GM12878 (cell line): ENCODE measurements around the gene CELF2. TPM values are rescaled to one million over a fixed set of nuclear protein-coding genes. Genes with fewer than 3 reads are reported as not detected.

ENCODE experiments used
- ATAC-seq: fragments of 200-7000 bp; cut with Tn5 transposase; 3 replicates; pipeline ENCODE4 v1.9.1; 2020; ENCODE audit warnings: mild to moderate bottlenecking, moderate library complexity
- BruUV-seq: library from RNA; stranded (reverse); fragments of 400-500 nt; replicated peaks from 2 replicates; lab custom pipeline; 2021; lab: Mats Ljungman, UMichigan
- CTCF ChIA-PET: fragments of 300-600 bp; sonication (Branson Sonifier 250); formaldehyde crosslinking; extraction: SDS; loops from one replicate; lab custom pipeline; 2021; ENCODE audit warnings: inconsistent platforms; lab: Yijun Ruan, JAX
- POLR2A ChIA-PET: fragments of 350-600 bp; formaldehyde crosslinking; extraction: SDS; loops from one replicate; lab custom pipeline; 2021; ENCODE audit warnings: inconsistent platforms; lab: Charles Lee
- RAD21 ChIA-PET: fragments of 300-600 bp; sonication (Branson Sonifier 250); formaldehyde crosslinking; loops from one replicate; lab custom pipeline; 2023; ENCODE audit warnings: antibody characterized with exemption; ENCODE audit not compliant: unreplicated experiment; lab: Charles Lee
- SMC1A ChIA-PET: fragments of 300-600 bp; sonication (Branson Sonifier 250); formaldehyde crosslinking; loops from one replicate; lab custom pipeline; 2023; ENCODE audit not compliant: unreplicated experiment, uncharacterized antibody; lab: Charles Lee
- DNase-seq: peaks from one replicate; pipeline ENCODE4 v3.0.0-alpha.2; 2011; ENCODE audit warnings: low read depth, low spot score
- FAIRE-seq: peaks from 3 replicates; lab custom pipeline; 2011; peaks lifted over from hg19 to GRCh38; lab: Jason Lieb, UNC
- H2AFZ ChIP-seq: 2 replicates; pipeline ENCODE4 v1.6.0; 2011; ENCODE audit warnings: low read depth, low read length, control low read depth; ENCODE audit not compliant: control insufficient read depth
- H3K27ac ChIP-seq: 2 replicates; pipeline ENCODE4 v1.5.1; 2011; ENCODE audit warnings: control low read depth; ENCODE audit not compliant: control insufficient read depth, insufficient read depth
- H3K27me3 ChIP-seq, 2 experiments: replicated peaks in 1 of 2; 2 replicates each; pipeline versions ENCODE4 v1.6.0 to v1.6.1; 2011; ENCODE audit warnings: low read length in 1 of 2; ENCODE audit not compliant: control insufficient read depth in 2 of 2, insufficient read depth in 2 of 2
- H3K36me3 ChIP-seq, 2 experiments: 2 replicates each; pipeline ENCODE4 v1.5.1; 2011; ENCODE audit warnings: low read length in 1 of 2; ENCODE audit not compliant: control insufficient read depth in 2 of 2, insufficient read depth in 2 of 2
- H3K4me1 ChIP-seq: 2 replicates; pipeline ENCODE4 v1.6.1; 2011; ENCODE audit warnings: mild to moderate bottlenecking, low read length, moderate library complexity, mixed read lengths; ENCODE audit not compliant: control insufficient read depth, insufficient read depth
- H3K4me2 ChIP-seq: 2 replicates; pipeline ENCODE4 v1.6.0; 2011; ENCODE audit warnings: control low read depth; ENCODE audit not compliant: control insufficient read depth, insufficient read depth
- H3K4me3 ChIP-seq: fragments of 200-600 bp; sonication (generic); 2 replicates; pipeline ENCODE4 v1.5.1; 2016
- H3K79me2 ChIP-seq: 2 replicates; pipeline ENCODE4 v1.6.0; 2011; ENCODE audit warnings: low read length; ENCODE audit not compliant: control insufficient read depth, insufficient read depth
- H3K9ac ChIP-seq: 2 replicates; pipeline ENCODE4 v1.8.0; 2011; ENCODE audit warnings: low read length, control low read depth, mixed read lengths; ENCODE audit not compliant: control insufficient read depth, insufficient read depth
- H3K9me3 ChIP-seq: replicated peaks from 3 replicates; pipeline ENCODE4 v1.5.1; 2011; ENCODE audit warnings: mild to moderate bottlenecking, low read length; ENCODE audit not compliant: control insufficient read depth, insufficient read depth
- H4K20me1 ChIP-seq: 2 replicates; pipeline ENCODE4 v1.6.0; 2011; ENCODE audit not compliant: control insufficient read depth, insufficient read depth
- BMI1 ChIP-seq: fragments of 450-650 bp; IDR thresholded peaks from 2 replicates; pipeline ENCODE4 v1.6.1; 2016; ENCODE audit warnings: mild to moderate bottlenecking, moderate library complexity, borderline replicate concordance
- CEBPZ ChIP-seq: fragments of 150-350 bp; IDR thresholded peaks from 2 replicates; pipeline ENCODE4 v1.6.1; 2016; ENCODE audit warnings: low read depth, low read length
- HDGF ChIP-seq: fragments of 450-650 bp; IDR thresholded peaks from 2 replicates; pipeline ENCODE4 v1.6.1; 2016; ENCODE audit warnings: antibody characterized with exemption
- IKZF2 ChIP-seq, 2 experiments: fragments of 450-650 bp; IDR thresholded peaks; 2 replicates each; pipeline ENCODE4 v1.6.1; 2017; ENCODE audit warnings: mild to moderate bottlenecking in 2 of 2, moderate library complexity in 2 of 2
- NRF1 ChIP-seq: conservative IDR thresholded peaks from 2 replicates; pipeline ENCODE4 v1.6.1; 2011; ENCODE audit warnings: mild to moderate bottlenecking, low read depth, low read length, improper control_type of control experiment
- POLR2A ChIP-seq: IDR thresholded peaks from 2 replicates; pipeline ENCODE4 v1.6.1; 2011; ENCODE audit warnings: low read depth, mild to moderate bottlenecking, low read length
- POU2F2 ChIP-seq: IDR thresholded peaks from 3 replicates; pipeline ENCODE4 v1.6.1; 2011; ENCODE audit warnings: low read depth, mild to moderate bottlenecking, low read length, borderline replicate concordance
- RBBP5 ChIP-seq: fragments of 200-600 bp; sonication (generic); conservative IDR thresholded peaks from 2 replicates; pipeline ENCODE4 v1.6.1; 2016
- RFX5 ChIP-seq: IDR thresholded peaks from 2 replicates; pipeline ENCODE4 v1.6.1; 2011; ENCODE audit warnings: low read depth, low read length, improper control_type of control experiment
- SMARCA5 ChIP-seq: fragments of 450-650 bp; IDR thresholded peaks from 2 replicates; pipeline ENCODE4 v1.6.1; 2017; ENCODE audit warnings: mild to moderate bottlenecking
- SUPT20H ChIP-seq: IDR thresholded peaks from 2 replicates; pipeline ENCODE4 v1.6.1; 2011; ENCODE audit warnings: low read depth, mild to moderate bottlenecking, low read length, moderate library complexity, borderline replicate concordance; ENCODE audit not compliant: control insufficient read depth
- SUZ12 ChIP-seq: fragments of 200-600 bp; sonication (generic); IDR thresholded peaks from one replicate; pipeline ENCODE4 v1.6.1; 2018; ENCODE audit warnings: antibody characterized with exemption, mild to moderate bottlenecking; ENCODE audit not compliant: unreplicated experiment
- WRNIP1 ChIP-seq: IDR thresholded peaks from 2 replicates; pipeline ENCODE4 v1.6.1; 2011; ENCODE audit warnings: low read depth, low read length, improper control_type of control experiment, borderline replicate concordance
- ZNF207 ChIP-seq: fragments of 450-650 bp; IDR thresholded peaks from 2 replicates; pipeline ENCODE4 v1.6.1; 2014; ENCODE audit warnings: antibody characterized with exemption, mild to moderate bottlenecking, borderline replicate concordance
- WGBS: methylation state at CpG from one replicate; pipeline ENCODE4 v1.1.6; 2016; ENCODE audit warnings: low lambda C conversion rate; ENCODE audit not compliant: insufficient replicate concordance, insufficient coverage; ENCODE audit errors: missing lambda C conversion rate; 5-methylcytosine and 5-hydroxymethylcytosine counted together
- in situ Hi-C: fragments of 300-500 bp; cut with MboI; formaldehyde crosslinking; loops from 9 replicates; pipeline ENCODE4 v1.14.3; 2018; ENCODE audit warnings: mixed read lengths
- intact Hi-C: fragments of 100-400 bp; cut with micrococcal nuclease; formaldehyde crosslinking; loops from one replicate; pipeline ENCODE4 v1.14.2; 2022; ENCODE audit not compliant: unreplicated experiment
- polyA plus RNA-seq, 11 experiments: library from polyadenylated mRNA; depleted of rRNA in 4 of 11; unstranded in 6 of 11; stranded (reverse) in 5 of 11; fragments of >200 nt; fragmentation: Nextera tagmentation in 4 of 11; fragmentation: Illumina TruSeq in 1 of 11; extraction: Ambion mirVana in 4 of 11; extraction: Trizol in 1 of 11; gene quantifications; 1 replicate in 1 of 11; 2 replicates in 10 of 11; pipeline versions ENCODE4 v1.2.1 to v1.2.3, GENCODE V29; 2011 to 2016; ENCODE audit warnings: inconsistent platforms in 2 of 11, missing spikeins in 2 of 11, low read depth in 1 of 11
- total RNA-seq, 4 experiments: library from RNA; depleted of rRNA in 3 of 4; stranded (reverse); fragments of >200 nt in 3 of 4; fragmentation: Illumina TruSeq in 1 of 4; extraction: Trizol in 1 of 4; gene quantifications; 2 replicates each; pipeline versions ENCODE4 v1.2.1 to v1.2.3, GENCODE V29; 2013 to 2021

Gene CELF2
- total and polyA plus RNA-seq, 10 of the 15 experiments (the other 5 are each of a cell fraction or from before 2014, with no cell fraction given), result 20.8 to 129 (median 86.3) TPM

GRCh38 chr10:11208243-11208642 is 190.6 kb downstream of the CELF2 start:
- in situ Hi-C loops, result no loop called here
- Histone ChIP-seq H3K27me3 (no peaks in the 10 kb centered on the region), H3K79me2 (peaks cover 100% of the 10 kb centered on the region), H3K9ac (no peak overlapping the region), H3K9me3 (no peaks in the 10 kb centered on the region), H2AFZ (no peak overlapping the region), H3K27ac (peak overlapping the region; percentile 92), H3K36me3 (peaks cover 21 to 48% of the 10 kb centered on the region in 2 experiments), H3K4me1 (peaks cover 71% of the 10 kb centered on the region), H3K4me2 (peak overlapping the region; percentile 57), H4K20me1 (peaks cover 4% of the 10 kb centered on the region), H3K4me3 (peak overlapping the region; percentile 56; the same call in 1 of the 2 replicates)
- intact Hi-C loops, result loop anchor here (2.0 kb wide), 1 partner anchor 17 kb away; no protein-coding TSS in a partner anchor
- WGBS, result 98% methylated on average over 8 of the region's 8 CpGs
- ChIA-PET POLR2A (interaction anchor here (0.6 to 1.2 kb wide), 4 partner anchors 11 to 38 kb away, joined by 3 to 4 read pairs (median 4); no protein-coding TSS in a partner anchor), CTCF (interaction anchor here (1.7 to 3.7 kb wide), 2 partner anchors 28 to 62 kb away, joined by 6 to 20 read pairs; no protein-coding TSS in a partner anchor), RAD21 (interaction anchor here (1.1 to 4.7 kb wide), 8 partner anchors 9 to 63 kb away, joined by 3 to 45 read pairs (median 20); no protein-coding TSS in a partner anchor), SMC1A (interaction anchor here (0.9 to 4.0 kb wide), 9 partner anchors 9 to 62 kb away, joined by 4 to 25 read pairs (median 13); no protein-coding TSS in a partner anchor)
- FAIRE-seq (no peak), ATAC-seq (no peak), DNase-seq (no peak)
- TF ChIP-seq IKZF2 (IDR thresholded peaks at IDR 0.05), result no peak
- no peak for TF ChIP-seq RBBP5
- no peak for TF ChIP-seq SUPT20H
- no peak for TF ChIP-seq RFX5
- TF ChIP-seq BMI1, result no peak
- no peak for TF ChIP-seq ZNF207
- TF ChIP-seq POLR2A, result 0 out of 2 replicates have a peak, but pooled peaks have one; percentile 23
- no peak for TF ChIP-seq SMARCA5
- TF ChIP-seq NRF1, result no peak
- TF ChIP-seq WRNIP1, result no peak
- TF ChIP-seq HDGF, result no peak
- peak; percentile 58; the same call in 1 of the 3 replicates for TF ChIP-seq POU2F2
- no peak for TF ChIP-seq CEBPZ
- TF ChIP-seq SUZ12, result no peak
- BruUV-seq, result no TSS peak
